ENCODE results near the gene RAD18. TPM values are rescaled to one million over a fixed set of nuclear protein-coding genes. Genes with fewer than 3 reads are reported as not detected.

Gene RAD18
- total RNA-seq, 1 experiment from 2014 or later = 13.8 TPM

GRCh38 chr3:8953313-8953712 is 10.0 kb downstream of the RAD18 start:
- TF ChIP-seq POLR2AphosphoS5 (IDR thresholded peaks at IDR 0.05; ENCODE audit: low read depth, low read length) (no peak), REST (IDR thresholded peaks at IDR 0.05; ENCODE audit: insufficient read depth in 1 of 2, low read depth in 2 of 2, low read length in 1 of 2) (no peak), TCF7L2 (IDR thresholded peaks at IDR 0.05; ENCODE audit: low read depth, low read length) (no peak), SIN3A (IDR thresholded peaks at IDR 0.05; ENCODE audit: borderline replicate concordance, insufficient read depth, low read depth, low read length) (no peak)
- TF ChIP-seq, protein P1, sequence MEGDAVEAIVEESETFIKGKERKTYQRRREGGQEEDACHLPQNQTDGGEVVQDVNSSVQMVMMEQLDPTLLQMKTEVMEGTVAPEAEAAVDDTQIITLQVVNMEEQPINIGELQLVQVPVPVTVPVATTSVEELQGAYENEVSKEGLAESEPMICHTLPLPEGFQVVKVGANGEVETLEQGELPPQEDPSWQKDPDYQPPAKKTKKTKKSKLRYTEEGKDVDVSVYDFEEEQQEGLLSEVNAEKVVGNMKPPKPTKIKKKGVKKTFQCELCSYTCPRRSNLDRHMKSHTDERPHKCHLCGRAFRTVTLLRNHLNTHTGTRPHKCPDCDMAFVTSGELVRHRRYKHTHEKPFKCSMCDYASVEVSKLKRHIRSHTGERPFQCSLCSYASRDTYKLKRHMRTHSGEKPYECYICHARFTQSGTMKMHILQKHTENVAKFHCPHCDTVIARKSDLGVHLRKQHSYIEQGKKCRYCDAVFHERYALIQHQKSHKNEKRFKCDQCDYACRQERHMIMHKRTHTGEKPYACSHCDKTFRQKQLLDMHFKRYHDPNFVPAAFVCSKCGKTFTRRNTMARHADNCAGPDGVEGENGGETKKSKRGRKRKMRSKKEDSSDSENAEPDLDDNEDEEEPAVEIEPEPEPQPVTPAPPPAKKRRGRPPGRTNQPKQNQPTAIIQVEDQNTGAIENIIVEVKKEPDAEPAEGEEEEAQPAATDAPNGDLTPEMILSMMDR (IDR thresholded peaks at IDR 0.05) = no peak
- POLR2A ChIA-PET = no interaction called here
- no peaks in the 10 kb centered on the region for H3K27me3 ChIP-seq (ENCODE audit: control insufficient read depth, insufficient read depth, low read length)
- in situ Hi-C loops (cut with HindIII; ENCODE audit: low pct_unique_long_range_greater_than_20kb, low sequenced_read_pairs) = no loop called here
- BruUV-seq (replicated peaks) = no TSS peak
- intact Hi-C loops (cut with micrococcal nuclease; ENCODE audit: unreplicated experiment) = no loop called here
- no peak for DNase-seq (ENCODE audit: low read depth, low spot score)
- no peak overlapping the region for H3K4me3 ChIP-seq (ENCODE audit: low read depth in 2 of 2, low read length in 2 of 2)
- no peaks in the 10 kb centered on the region for H3K9me3 ChIP-seq (ENCODE audit: control insufficient read depth, insufficient read depth, low read depth, low read length)
- CTCF ChIA-PET = no interaction called here
- no peaks in the 10 kb centered on the region; the same call in 1 of the 2 replicates for H3K4me1 ChIP-seq (ENCODE audit: control insufficient read depth, insufficient read depth, low read length)
- ATAC-seq = no peak
- H3K36me3 ChIP-seq (ENCODE audit: control insufficient read depth, insufficient read depth, low read length) = peaks cover 3% of the 10 kb centered on the region; the same call in 1 of the 2 replicates
- no peak overlapping the region for H3K27ac ChIP-seq (ENCODE audit: low read length)

DNA sequence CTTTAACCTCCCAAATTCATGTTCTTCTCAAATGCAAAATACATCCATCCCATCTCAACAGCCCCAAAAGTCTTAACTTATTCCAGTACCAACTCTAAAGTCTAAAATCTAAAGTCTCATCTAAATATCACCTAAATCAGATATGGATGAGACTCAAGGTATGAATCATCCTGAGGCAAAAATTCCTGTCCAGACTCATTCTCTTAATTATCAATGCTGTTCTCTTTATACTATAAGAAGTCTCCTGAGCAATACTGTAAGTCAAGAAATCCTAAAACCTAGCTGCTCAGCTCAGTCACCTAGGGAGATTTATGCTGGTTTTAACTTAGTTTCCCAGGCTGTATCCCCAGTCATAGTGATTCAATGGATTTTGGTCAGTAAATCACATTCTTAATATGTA is 11.1 kb downstream of the RAD18 start:
- ChIA-PET POLR2A (no interaction called here), CTCF (no interaction called here)
- no TSS peak for BruUV-seq (replicated peaks)
- Histone ChIP-seq H3K4me1 (ENCODE audit: control insufficient read depth, insufficient read depth, low read length) (no peaks in the 10 kb centered on the region; the same call in 1 of the 2 replicates), H3K36me3 (ENCODE audit: control insufficient read depth, insufficient read depth, low read length) (no peaks in the 10 kb centered on the region; the same call in none of the 2 replicates), H3K27ac (ENCODE audit: low read length) (no peak overlapping the region), H3K4me3 (ENCODE audit: low read depth in 2 of 2, low read length in 2 of 2) (no peak overlapping the region), H3K9me3 (ENCODE audit: control insufficient read depth, insufficient read depth, low read depth, low read length) (no peaks in the 10 kb centered on the region), H3K27me3 (ENCODE audit: control insufficient read depth, insufficient read depth, low read length) (no peaks in the 10 kb centered on the region)
- intact Hi-C loops (cut with micrococcal nuclease; ENCODE audit: unreplicated experiment) = no loop called here
- in situ Hi-C loops (cut with HindIII; ENCODE audit: low pct_unique_long_range_greater_than_20kb, low sequenced_read_pairs) = no loop called here
- DNase-seq (ENCODE audit: low read depth, low spot score) (no peak), ATAC-seq (no peak)
- TF ChIP-seq SIN3A (IDR thresholded peaks at IDR 0.05; ENCODE audit: borderline replicate concordance, insufficient read depth, low read depth, low read length) = no peak
- TF ChIP-seq TCF7L2 (IDR thresholded peaks at IDR 0.05; ENCODE audit: low read depth, low read length) = no peak
- TF ChIP-seq, protein P1 (IDR thresholded peaks at IDR 0.05) = no peak
- TF ChIP-seq REST (IDR thresholded peaks at IDR 0.05; ENCODE audit: insufficient read depth in 1 of 2, low read depth in 2 of 2, low read length in 1 of 2) = no peak
- TF ChIP-seq POLR2AphosphoS5 (IDR thresholded peaks at IDR 0.05; ENCODE audit: low read depth, low read length) = no peak

Data from Panc1 (cell line).